Measurements from ENCODE around the gene RASSF7.

RASSF7 gene

GRCh38 chr11:521177-521688 lies 39.5 kb upstream of the RASSF7 start:
- no peaks in the 10 kb centered on the region for H3K4me1 ChIP-seq (ENCODE audit: control insufficient read depth, insufficient read depth, low read length)
- WGBS, 2 experiments, result 91% methylated on average over 10 of the region's 10 CpGs

GRCh38 chr11:526192-526591 lies 34.6 kb upstream of the RASSF7 start:
- H3K27ac ChIP-seq (ENCODE audit: insufficient read depth, low read depth, low read length, poor library complexity, severe bottlenecking), result no peak overlapping the region
- H3K9me3 ChIP-seq (ENCODE audit: control insufficient read depth, low read length), result no peaks in the 10 kb centered on the region
- no peaks in the 10 kb centered on the region for H3K4me1 ChIP-seq (ENCODE audit: control insufficient read depth, insufficient read depth, low read length)
- peaks cover under 1% of the 10 kb centered on the region for H3K36me3 ChIP-seq (ENCODE audit: control insufficient read depth, insufficient read depth, low read length)
- no peaks in the 10 kb centered on the region for H3K27me3 ChIP-seq (ENCODE audit: control insufficient read depth, insufficient read depth, low read length, poor library complexity, severe bottlenecking)
- no peak overlapping the region for H3K4me3 ChIP-seq (ENCODE audit: insufficient read depth, low read depth, low read length)
- 85 to 87% methylated on average over 17 of the region's 17 CpGs for WGBS, 2 experiments

More at GRCh38 chr11:521177-521688, 39.5 kb upstream of the RASSF7 start:
- no peaks in the 10 kb centered on the region for H3K36me3 ChIP-seq (ENCODE audit: control insufficient read depth, insufficient read depth, low read length)
- H3K27me3 ChIP-seq (ENCODE audit: control insufficient read depth, insufficient read depth, low read length, poor library complexity, severe bottlenecking), result no peaks in the 10 kb centered on the region
- H3K27ac ChIP-seq (ENCODE audit: insufficient read depth, low read depth, low read length, poor library complexity, severe bottlenecking), result no peak overlapping the region
- no peaks in the 10 kb centered on the region for H3K9me3 ChIP-seq (ENCODE audit: control insufficient read depth, low read length)
- no peak overlapping the region for H3K4me3 ChIP-seq (ENCODE audit: insufficient read depth, low read depth, low read length)

GRCh38 chr11:528166-528814 lies 32.5 kb upstream of the RASSF7 start:
- no peaks in the 10 kb centered on the region for H3K4me1 ChIP-seq (ENCODE audit: control insufficient read depth, insufficient read depth, low read length)
- WGBS, 2 experiments, result 88 to 91% methylated on average over 30 of the region's 30 CpGs
- H3K27me3 ChIP-seq (ENCODE audit: control insufficient read depth, insufficient read depth, low read length, poor library complexity, severe bottlenecking), result no peaks in the 10 kb centered on the region
- H3K36me3 ChIP-seq (ENCODE audit: control insufficient read depth, insufficient read depth, low read length), result peaks cover 16% of the 10 kb centered on the region
- H3K4me3 ChIP-seq (ENCODE audit: insufficient read depth, low read depth, low read length), result no peak overlapping the region
- H3K27ac ChIP-seq (ENCODE audit: insufficient read depth, low read depth, low read length, poor library complexity, severe bottlenecking), result no peak overlapping the region
- no peaks in the 10 kb centered on the region for H3K9me3 ChIP-seq (ENCODE audit: control insufficient read depth, low read length)

GRCh38 chr11:528815-529727 lies 31.7 kb upstream of the RASSF7 start:
- H3K36me3 ChIP-seq (ENCODE audit: control insufficient read depth, insufficient read depth, low read length), result peaks cover 22% of the 10 kb centered on the region
- 90% methylated on average over 29 of the region's 29 CpGs for WGBS, 2 experiments
- no peaks in the 10 kb centered on the region for H3K27me3 ChIP-seq (ENCODE audit: control insufficient read depth, insufficient read depth, low read length, poor library complexity, severe bottlenecking)
- no peak overlapping the region for H3K4me3 ChIP-seq (ENCODE audit: insufficient read depth, low read depth, low read length)
- H3K27ac ChIP-seq (ENCODE audit: insufficient read depth, low read depth, low read length, poor library complexity, severe bottlenecking), result no peak overlapping the region
- H3K4me1 ChIP-seq (ENCODE audit: control insufficient read depth, insufficient read depth, low read length), result peaks cover 3% of the 10 kb centered on the region
- no peaks in the 10 kb centered on the region for H3K9me3 ChIP-seq (ENCODE audit: control insufficient read depth, low read length)

GRCh38 chr11:529728-530411 lies 30.9 kb upstream of the RASSF7 start:
- WGBS, 2 experiments, result 90% methylated on average over 18 of the region's 18 CpGs
- Histone ChIP-seq H3K27me3 (ENCODE audit: control insufficient read depth, insufficient read depth, low read length, poor library complexity, severe bottlenecking) (no peaks in the 10 kb centered on the region), H3K4me3 (ENCODE audit: insufficient read depth, low read depth, low read length) (no peak overlapping the region), H3K9me3 (ENCODE audit: control insufficient read depth, low read length) (no peaks in the 10 kb centered on the region), H3K4me1 (ENCODE audit: control insufficient read depth, insufficient read depth, low read length) (peaks cover 6% of the 10 kb centered on the region), H3K36me3 (ENCODE audit: control insufficient read depth, insufficient read depth, low read length) (peaks cover 22% of the 10 kb centered on the region), H3K27ac (ENCODE audit: insufficient read depth, low read depth, low read length, poor library complexity, severe bottlenecking) (no peak overlapping the region)

- H3K27me3 ChIP-seq (ENCODE audit: control insufficient read depth, insufficient read depth, low read length, poor library complexity, severe bottlenecking), result peaks cover 4% of the 10 kb centered on the region
Observed at GRCh38 chr11:530960-531831, 29.6 kb upstream of the RASSF7 start.

GRCh38 chr11:531919-532526 lies 28.7 kb upstream of the RASSF7 start:
- H3K4me3 ChIP-seq (ENCODE audit: insufficient read depth, low read depth, low read length), result no peak overlapping the region
- peaks cover 6% of the 10 kb centered on the region for H3K4me1 ChIP-seq (ENCODE audit: control insufficient read depth, insufficient read depth, low read length)
- H3K27me3 ChIP-seq (ENCODE audit: control insufficient read depth, insufficient read depth, low read length, poor library complexity, severe bottlenecking), result peaks cover 12% of the 10 kb centered on the region
- H3K9me3 ChIP-seq (ENCODE audit: control insufficient read depth, low read length), result no peaks in the 10 kb centered on the region
- H3K27ac ChIP-seq (ENCODE audit: insufficient read depth, low read depth, low read length, poor library complexity, severe bottlenecking), result no peak overlapping the region
- WGBS, 2 experiments, result 94 to 95% methylated on average over 18 of the region's 18 CpGs
- peaks cover 22% of the 10 kb centered on the region for H3K36me3 ChIP-seq (ENCODE audit: control insufficient read depth, insufficient read depth, low read length)

More at GRCh38 chr11:530960-531831, 29.6 kb upstream of the RASSF7 start:
- Histone ChIP-seq H3K4me3 (ENCODE audit: insufficient read depth, low read depth, low read length) (no peak overlapping the region), H3K4me1 (ENCODE audit: control insufficient read depth, insufficient read depth, low read length) (peaks cover 6% of the 10 kb centered on the region), H3K9me3 (ENCODE audit: control insufficient read depth, low read length) (no peaks in the 10 kb centered on the region), H3K27ac (ENCODE audit: insufficient read depth, low read depth, low read length, poor library complexity, severe bottlenecking) (no peak overlapping the region), H3K36me3 (ENCODE audit: control insufficient read depth, insufficient read depth, low read length) (peaks cover 22% of the 10 kb centered on the region)
- 93% methylated on average over 28 of the region's 28 CpGs for WGBS, 2 experiments

GRCh38 chr11:532527-532985 lies 28.2 kb upstream of the RASSF7 start:
- peaks cover 18% of the 10 kb centered on the region for H3K27me3 ChIP-seq (ENCODE audit: control insufficient read depth, insufficient read depth, low read length, poor library complexity, severe bottlenecking)
- H3K4me3 ChIP-seq (ENCODE audit: insufficient read depth, low read depth, low read length), result no peak overlapping the region
- H3K4me1 ChIP-seq (ENCODE audit: control insufficient read depth, insufficient read depth, low read length), result peaks cover 7% of the 10 kb centered on the region
- 95 to 96% methylated on average over 23 of the region's 23 CpGs for WGBS, 2 experiments
- no peak overlapping the region for H3K27ac ChIP-seq (ENCODE audit: insufficient read depth, low read depth, low read length, poor library complexity, severe bottlenecking)
- peaks cover 22% of the 10 kb centered on the region for H3K36me3 ChIP-seq (ENCODE audit: control insufficient read depth, insufficient read depth, low read length)
- H3K9me3 ChIP-seq (ENCODE audit: control insufficient read depth, low read length), result no peaks in the 10 kb centered on the region

- WGBS, 2 experiments, result 96 to 97% methylated on average over 33 of the region's 33 CpGs
- H3K9me3 ChIP-seq (ENCODE audit: control insufficient read depth, low read length), result no peaks in the 10 kb centered on the region
- H3K36me3 ChIP-seq (ENCODE audit: control insufficient read depth, insufficient read depth, low read length), result peaks cover 22% of the 10 kb centered on the region
- H3K27me3 ChIP-seq (ENCODE audit: control insufficient read depth, insufficient read depth, low read length, poor library complexity, severe bottlenecking), result peaks cover 23% of the 10 kb centered on the region
- no peak overlapping the region for H3K27ac ChIP-seq (ENCODE audit: insufficient read depth, low read depth, low read length, poor library complexity, severe bottlenecking)
- H3K4me3 ChIP-seq (ENCODE audit: insufficient read depth, low read depth, low read length), result no peak overlapping the region
- peaks cover 13% of the 10 kb centered on the region for H3K4me1 ChIP-seq (ENCODE audit: control insufficient read depth, insufficient read depth, low read length)
Observed at GRCh38 chr11:532986-533585, 27.7 kb upstream of the RASSF7 start.

Measured in ectodermal cell (in vitro differentiated cells).